Loucy (cell line): Measurements from ENCODE around the gene BTBD9.

Source experiments
- H2AFZ ChIP-seq: fragments of 200-600 bp; sonication (generic); 2 replicates; pipeline ENCODE4 v1.6.0; 2016; ENCODE audit warnings: antibody characterized with exemption, mild to moderate bottlenecking, low read length, moderate library complexity
- H3F3A ChIP-seq: fragments of 200-600 bp; 2 replicates; pipeline ENCODE4 v1.6.0; 2016; ENCODE audit warnings: antibody characterized with exemption, low read depth, mild to moderate bottlenecking
- H3K27me3 ChIP-seq: fragments of 200-600 bp; sonication (generic); 2 replicates; pipeline ENCODE4 v1.6.1; 2014; ENCODE audit warnings: low read length, mild to moderate bottlenecking; ENCODE audit not compliant: insufficient read depth, poor library complexity, severe bottlenecking
- H3K36me3 ChIP-seq: fragments of 200-600 bp; sonication (generic); 2 replicates; pipeline ENCODE4 v1.6.1; 2016; ENCODE audit warnings: low read length; ENCODE audit not compliant: insufficient read depth
- H3K4me1 ChIP-seq: fragments of 200-600 bp; sonication (generic); 2 replicates; pipeline ENCODE4 v1.5.1; 2014; ENCODE audit warnings: low read length, mild to moderate bottlenecking; ENCODE audit not compliant: insufficient read depth, poor library complexity, severe bottlenecking
- H3K4me2 ChIP-seq: fragments of 200-600 bp; sonication (generic); 2 replicates; pipeline ENCODE4 v1.6.0; 2014; ENCODE audit warnings: antibody characterized with exemption, low read length, low read depth, mild to moderate bottlenecking; ENCODE audit not compliant: poor library complexity, severe bottlenecking
- H3K4me3 ChIP-seq: fragments of 200-600 bp; sonication (generic); 2 replicates; pipeline ENCODE4 v1.5.1; 2014; ENCODE audit warnings: low read length, mild to moderate bottlenecking, mixed read lengths; ENCODE audit not compliant: poor library complexity, severe bottlenecking
- H3K79me2 ChIP-seq: fragments of 200-600 bp; sonication (generic); 2 replicates; pipeline ENCODE4 v1.6.1; 2014; ENCODE audit warnings: low read length; ENCODE audit not compliant: insufficient read depth
- H3K9ac ChIP-seq: fragments of 200-600 bp; sonication (generic); 2 replicates; pipeline ENCODE4 v1.6.0; 2014; ENCODE audit warnings: mild to moderate bottlenecking, low read depth, low read length, moderate library complexity; ENCODE audit not compliant: poor library complexity, severe bottlenecking
- H3K9me2 ChIP-seq: fragments of 200-600 bp; sonication (generic); replicated peaks from 2 replicates; pipeline ENCODE4 v1.6.1; 2016; ENCODE audit warnings: low read depth, low read length, mixed read lengths
- H3K9me3 ChIP-seq: fragments of 200-600 bp; sonication (generic); 2 replicates; pipeline ENCODE4 v1.6.1; 2014; ENCODE audit warnings: mild to moderate bottlenecking, antibody characterized with exemption, low read length, low read depth; ENCODE audit not compliant: insufficient read depth
- H4K20me1 ChIP-seq: fragments of 200-600 bp; sonication (generic); 2 replicates; pipeline ENCODE4 v1.6.0; 2014; ENCODE audit warnings: antibody characterized with exemption, low read length, mild to moderate bottlenecking; ENCODE audit not compliant: insufficient read depth, poor library complexity, severe bottlenecking
- CTCF ChIP-seq: fragments of 200-600 bp; sonication (generic); conservative IDR thresholded peaks from 2 replicates; pipeline ENCODE4 v1.5.1; 2014; ENCODE audit warnings: mild to moderate bottlenecking, antibody characterized with exemption, low read length
- EZH2phosphoT487 ChIP-seq: fragments of 200-600 bp; IDR thresholded peaks from 2 replicates; pipeline ENCODE4 v1.6.1; 2018; ENCODE audit warnings: antibody characterized with exemption, mild to moderate bottlenecking, moderate library complexity, borderline replicate concordance

BTBD9 gene

GRCh38 chr6:38268342-38268741 lies 371.4 kb downstream of the BTBD9 start:
- Histone ChIP-seq H4K20me1 (no peaks in the 10 kb centered on the region), H3K9me2 (no peaks in the 10 kb centered on the region), H3K4me1 (peaks cover 30% of the 10 kb centered on the region), H3K9ac (no peak overlapping the region), H2AFZ (no peak overlapping the region), H3K4me2 (no peak overlapping the region), H3K36me3 (no peaks in the 10 kb centered on the region), H3K79me2 (no peaks in the 10 kb centered on the region), H3F3A (no peaks in the 10 kb centered on the region), H3K27me3 (no peaks in the 10 kb centered on the region), H3K9me3 (no peaks in the 10 kb centered on the region), H3K4me3 (no peak overlapping the region)
- TF ChIP-seq CTCF (no peak), EZH2phosphoT487 (no peak)

- H3K27me3 ChIP-seq, result no peaks in the 10 kb centered on the region
- no peak overlapping the region for H2AFZ ChIP-seq
- no peaks in the 10 kb centered on the region for H3K36me3 ChIP-seq
- H3K9me3 ChIP-seq, result no peaks in the 10 kb centered on the region
- H3F3A ChIP-seq, result no peaks in the 10 kb centered on the region
- H4K20me1 ChIP-seq, result no peaks in the 10 kb centered on the region
- peaks cover 26% of the 10 kb centered on the region for H3K4me1 ChIP-seq
- no peak overlapping the region for H3K4me2 ChIP-seq
- H3K4me3 ChIP-seq, result no peak overlapping the region
- H3K9me2 ChIP-seq, result no peaks in the 10 kb centered on the region
- TF ChIP-seq CTCF (no peak), EZH2phosphoT487 (no peak)
- no peaks in the 10 kb centered on the region for H3K79me2 ChIP-seq
- no peak overlapping the region for H3K9ac ChIP-seq
Observed at GRCh38 chr6:38266921-38267354, 372.8 kb downstream of the BTBD9 start.

GRCh38 chr6:38264605-38265004 lies 375.1 kb downstream of the BTBD9 start:
- Histone ChIP-seq H2AFZ (no peak overlapping the region), H3K9me3 (no peaks in the 10 kb centered on the region), H3K4me1 (peaks cover 29% of the 10 kb centered on the region), H4K20me1 (no peaks in the 10 kb centered on the region), H3K27me3 (no peaks in the 10 kb centered on the region), H3K36me3 (no peaks in the 10 kb centered on the region), H3K9me2 (no peaks in the 10 kb centered on the region), H3F3A (no peaks in the 10 kb centered on the region), H3K4me2 (no peak overlapping the region), H3K79me2 (no peaks in the 10 kb centered on the region), H3K9ac (no peak overlapping the region), H3K4me3 (no peak overlapping the region)
- TF ChIP-seq EZH2phosphoT487 (no peak), CTCF (no peak)
